ENCODE measurements around the gene PTTG1IP. TPM values are rescaled to one million over a fixed set of nuclear protein-coding genes. Genes with fewer than 3 reads are reported as not detected.

Gene PTTG1IP
- total RNA-seq, 1 donor: 71.9 TPM

DNA sequence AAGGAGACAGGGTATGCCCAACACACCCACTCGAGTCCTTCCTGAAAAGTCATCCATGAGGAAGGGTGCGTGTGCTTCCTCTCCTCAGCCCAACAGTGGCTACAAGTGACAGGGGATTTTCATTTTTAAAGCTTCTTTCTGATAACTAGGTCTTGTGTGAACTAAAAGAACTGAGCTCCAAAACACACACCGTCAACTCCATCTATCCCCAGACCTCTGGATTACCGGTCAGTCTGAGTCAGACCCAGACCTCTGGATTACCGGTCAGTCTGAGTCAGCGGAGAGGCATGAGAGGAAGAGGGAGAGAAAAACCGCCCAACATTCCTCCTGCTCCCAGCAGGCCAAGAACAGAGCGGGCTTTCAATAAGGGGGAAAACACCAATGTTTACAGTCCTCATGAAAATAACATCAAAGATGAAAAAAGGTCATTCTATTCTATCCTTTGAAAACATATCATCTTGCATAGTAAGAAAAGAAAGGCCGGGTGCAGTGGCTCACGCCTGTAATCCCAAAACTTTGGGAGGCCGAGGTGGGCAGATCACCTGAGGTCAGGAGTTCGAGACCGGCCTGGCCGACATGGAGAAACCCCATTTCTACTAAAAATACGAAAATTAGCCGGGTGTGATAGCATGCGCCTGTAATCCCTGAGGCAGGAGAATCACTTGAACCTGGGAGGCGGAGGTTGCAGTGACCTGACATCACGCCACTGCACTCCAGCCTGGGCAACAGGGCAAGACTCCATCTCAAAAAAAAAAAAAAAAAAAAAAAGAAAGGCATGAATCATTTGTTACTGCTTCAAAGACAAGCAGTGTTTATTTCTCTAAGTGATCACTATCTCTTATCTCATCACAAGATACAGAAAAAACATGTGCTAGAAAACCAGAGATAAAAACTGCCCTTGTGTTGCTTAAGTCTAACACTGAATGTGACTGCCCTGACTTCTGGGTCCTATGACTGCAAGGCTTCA, 3.4 kb downstream of the PTTG1IP start:
- Histone ChIP-seq H3K9me3 (ENCODE audit: low read depth, low read length) (no peaks in the 10 kb centered on the region), H3K4me1 (ENCODE audit: insufficient read depth, low read length) (peaks cover 84% of the 10 kb centered on the region), H3K27me3 (ENCODE audit: insufficient read depth, low read length) (no peaks in the 10 kb centered on the region), H3K4me3 (ENCODE audit: low read length) (no peak overlapping the region)

- Histone ChIP-seq H3K27me3 (ENCODE audit: insufficient read depth, low read length) (no peaks in the 10 kb centered on the region), H3K9me3 (ENCODE audit: low read depth, low read length) (no peaks in the 10 kb centered on the region), H3K4me1 (ENCODE audit: insufficient read depth, low read length) (peaks cover 78% of the 10 kb centered on the region), H3K4me3 (ENCODE audit: low read length) (no peak overlapping the region)
Observed at GRCh38 chr21:44868707-44869106, 4.8 kb downstream of the PTTG1IP start.

DNA sequence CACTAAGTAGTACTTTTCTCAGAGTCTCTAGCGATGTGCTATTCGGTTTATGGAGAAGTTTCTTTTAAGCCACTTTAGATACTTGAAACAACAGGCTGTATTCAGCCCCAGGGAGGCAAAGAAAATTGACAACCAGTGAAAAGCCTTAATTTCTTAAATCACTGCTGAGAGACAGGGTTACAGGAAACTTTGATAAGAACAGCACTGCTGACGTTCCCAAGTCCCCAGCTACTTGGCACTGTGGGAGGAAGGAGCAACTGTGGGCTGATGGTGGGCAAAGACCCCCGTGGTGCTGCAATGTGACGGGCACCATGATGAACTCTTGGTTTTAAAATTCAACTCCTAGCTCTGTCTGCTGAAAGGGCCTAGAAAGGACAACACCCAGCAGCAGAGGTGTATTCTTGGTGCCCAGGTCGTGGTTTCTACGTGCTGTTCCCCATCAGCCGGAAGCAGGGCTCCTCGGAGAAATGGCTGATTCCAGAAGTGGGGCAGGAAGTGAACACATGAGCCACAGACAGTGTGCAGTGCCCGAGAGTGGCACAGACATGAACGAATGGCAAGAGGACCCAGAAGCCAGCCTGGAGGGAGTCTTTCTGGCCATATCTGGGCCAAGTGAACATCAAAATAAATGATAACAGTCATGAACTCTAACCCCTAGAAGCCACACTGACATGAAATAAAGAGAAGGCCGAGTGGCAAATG, 5.3 kb downstream of the PTTG1IP start:
- Histone ChIP-seq H3K9me3 (ENCODE audit: low read depth, low read length) (no peaks in the 10 kb centered on the region), H3K4me3 (ENCODE audit: low read length) (no peak overlapping the region), H3K4me1 (ENCODE audit: insufficient read depth, low read length) (peaks cover 78% of the 10 kb centered on the region), H3K27me3 (ENCODE audit: insufficient read depth, low read length) (no peaks in the 10 kb centered on the region)

DNA sequence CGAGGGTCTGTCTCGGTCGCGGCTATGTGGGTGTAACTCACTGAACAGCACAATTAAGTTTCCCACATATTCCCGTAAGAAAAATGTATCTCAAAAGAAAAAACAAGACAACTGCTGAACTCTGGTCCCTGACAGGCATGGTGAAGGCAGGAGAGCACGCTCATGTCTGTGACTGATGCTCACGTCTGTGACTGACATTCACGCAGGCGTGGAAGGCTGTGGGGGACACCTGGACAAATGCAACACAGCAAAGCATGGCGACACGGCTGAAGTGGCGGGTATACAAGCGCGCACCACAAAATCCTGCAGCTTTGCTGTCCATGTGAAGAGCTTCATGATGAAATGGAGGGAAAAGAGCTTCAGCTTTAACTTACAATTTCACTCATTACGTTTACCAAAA, 6.0 kb downstream of the PTTG1IP start:
- H3K27me3 ChIP-seq (ENCODE audit: insufficient read depth, low read length): no peaks in the 10 kb centered on the region
- no peak overlapping the region for H3K4me3 ChIP-seq (ENCODE audit: low read length)
- no peaks in the 10 kb centered on the region for H3K9me3 ChIP-seq (ENCODE audit: low read depth, low read length)
- peaks cover 76% of the 10 kb centered on the region for H3K4me1 ChIP-seq (ENCODE audit: insufficient read depth, low read length)

DNA sequence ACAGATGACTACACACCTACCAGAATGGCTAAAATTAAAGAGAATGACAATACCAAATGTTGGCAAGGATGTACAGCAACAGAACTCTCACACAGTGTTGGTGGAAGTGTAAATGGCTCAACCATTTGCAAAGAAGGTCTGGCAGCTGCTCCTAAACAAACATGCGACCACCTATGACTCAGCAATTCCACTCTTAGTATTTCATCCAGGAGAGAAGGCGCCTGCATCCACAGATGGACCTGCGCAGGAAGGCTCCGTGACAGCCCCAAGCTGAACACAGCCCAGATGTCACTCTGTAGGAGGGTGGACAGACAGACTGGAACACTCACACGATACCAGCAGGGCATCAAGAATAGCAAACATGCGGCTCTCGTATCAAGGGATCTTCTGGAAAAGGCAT, 6.7 kb downstream of the PTTG1IP start:
- peaks cover 69% of the 10 kb centered on the region for H3K4me1 ChIP-seq (ENCODE audit: insufficient read depth, low read length)
- H3K27me3 ChIP-seq (ENCODE audit: insufficient read depth, low read length): no peaks in the 10 kb centered on the region
- no peak overlapping the region for H3K4me3 ChIP-seq (ENCODE audit: low read length)
- H3K9me3 ChIP-seq (ENCODE audit: low read depth, low read length): no peaks in the 10 kb centered on the region

DNA sequence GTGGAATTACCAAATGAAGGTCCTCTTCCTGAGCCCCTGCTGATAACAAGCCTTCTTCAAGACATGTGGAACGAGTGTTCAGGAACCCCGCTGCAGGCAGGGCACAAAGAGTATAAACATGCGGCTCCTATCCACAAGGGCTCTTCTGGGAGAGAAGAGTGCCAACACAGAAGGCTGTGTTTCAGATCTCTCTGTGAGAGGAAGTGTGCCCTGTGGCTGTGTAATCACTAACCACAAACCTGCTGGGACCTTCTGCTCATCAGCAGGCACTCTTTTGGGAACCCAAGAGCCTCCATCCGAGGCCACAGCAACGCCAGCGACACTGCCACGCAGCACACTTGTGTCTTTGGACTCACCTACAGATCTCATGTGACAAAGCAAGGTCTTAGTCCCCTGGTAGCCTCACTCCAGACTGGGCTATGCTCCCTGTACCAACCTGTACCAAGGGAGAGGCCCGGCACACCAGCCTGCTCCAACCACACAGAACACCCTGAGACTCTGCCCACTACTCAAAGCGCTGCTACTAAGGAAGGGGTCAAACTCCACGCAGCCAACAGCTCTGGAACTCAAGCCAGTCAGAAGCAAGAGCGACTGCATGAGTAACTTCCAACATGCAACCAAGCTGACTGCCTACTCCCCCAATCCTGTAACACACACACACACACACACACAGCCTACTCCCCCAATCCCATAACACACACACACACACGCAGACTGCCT, 7.8 kb downstream of the PTTG1IP start:
- H3K4me3 ChIP-seq (ENCODE audit: low read length): no peak overlapping the region
- no peaks in the 10 kb centered on the region for H3K9me3 ChIP-seq (ENCODE audit: low read depth, low read length)
- no peaks in the 10 kb centered on the region for H3K27me3 ChIP-seq (ENCODE audit: insufficient read depth, low read length)
- peaks cover 59% of the 10 kb centered on the region for H3K4me1 ChIP-seq (ENCODE audit: insufficient read depth, low read length)

DNA sequence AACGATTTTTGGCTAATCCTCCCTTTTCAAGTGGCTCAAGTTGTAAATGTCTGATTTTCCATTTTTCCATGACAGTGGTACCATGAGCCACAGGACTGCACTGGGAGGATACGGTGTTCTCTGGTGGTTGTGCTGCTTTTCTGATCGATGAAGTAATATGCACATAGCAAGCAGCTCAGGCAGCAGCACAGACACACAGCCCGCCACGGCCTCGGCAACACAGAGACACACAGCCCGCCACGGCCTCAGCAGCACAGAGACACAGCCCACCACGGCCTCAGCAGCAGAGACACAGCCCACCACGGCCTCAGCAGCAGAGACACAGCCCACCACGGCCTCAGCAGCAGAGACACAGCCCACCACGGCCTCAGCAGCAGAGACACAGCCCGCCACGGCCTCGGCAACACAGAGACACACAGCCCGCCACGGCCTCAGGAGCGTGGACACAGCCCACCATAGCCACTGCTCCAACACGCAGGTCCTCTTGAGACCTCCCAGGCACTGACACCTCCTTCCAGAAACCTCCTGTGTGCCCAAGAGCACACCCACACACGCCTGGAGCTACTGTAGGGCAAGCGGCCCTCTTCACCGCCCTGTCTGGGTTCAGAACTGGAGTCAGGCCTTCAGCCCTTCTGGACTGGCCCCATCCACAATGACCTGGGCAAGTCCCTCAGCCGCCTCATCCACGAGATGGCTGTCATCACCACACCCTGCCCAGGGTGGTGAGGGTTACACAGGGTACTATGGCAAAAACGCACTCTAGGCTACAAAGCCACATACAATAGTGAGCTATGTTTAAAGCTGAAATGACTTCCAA, 10.4 kb downstream of the PTTG1IP start:
- Histone ChIP-seq H3K27me3 (ENCODE audit: insufficient read depth, low read length) (no peaks in the 10 kb centered on the region), H3K4me1 (ENCODE audit: insufficient read depth, low read length) (peaks cover 32% of the 10 kb centered on the region), H3K9me3 (ENCODE audit: low read depth, low read length) (no peaks in the 10 kb centered on the region), H3K4me3 (ENCODE audit: low read length) (no peak overlapping the region)

GRCh38 chr21:44858791-44859190, 14.7 kb downstream of the PTTG1IP start:
- Histone ChIP-seq H3K27me3 (ENCODE audit: insufficient read depth, low read length) (no peaks in the 10 kb centered on the region), H3K4me1 (ENCODE audit: insufficient read depth, low read length) (peaks cover 14% of the 10 kb centered on the region), H3K4me3 (ENCODE audit: low read length) (no peak overlapping the region), H3K9me3 (ENCODE audit: low read depth, low read length) (no peaks in the 10 kb centered on the region)

GRCh38 chr21:44858291-44858690, 15.2 kb downstream of the PTTG1IP start:
- H3K9me3 ChIP-seq (ENCODE audit: low read depth, low read length): no peaks in the 10 kb centered on the region
- H3K27me3 ChIP-seq (ENCODE audit: insufficient read depth, low read length): no peaks in the 10 kb centered on the region
- peaks cover 15% of the 10 kb centered on the region for H3K4me1 ChIP-seq (ENCODE audit: insufficient read depth, low read length)
- H3K4me3 ChIP-seq (ENCODE audit: low read length): no peak overlapping the region

DNA sequence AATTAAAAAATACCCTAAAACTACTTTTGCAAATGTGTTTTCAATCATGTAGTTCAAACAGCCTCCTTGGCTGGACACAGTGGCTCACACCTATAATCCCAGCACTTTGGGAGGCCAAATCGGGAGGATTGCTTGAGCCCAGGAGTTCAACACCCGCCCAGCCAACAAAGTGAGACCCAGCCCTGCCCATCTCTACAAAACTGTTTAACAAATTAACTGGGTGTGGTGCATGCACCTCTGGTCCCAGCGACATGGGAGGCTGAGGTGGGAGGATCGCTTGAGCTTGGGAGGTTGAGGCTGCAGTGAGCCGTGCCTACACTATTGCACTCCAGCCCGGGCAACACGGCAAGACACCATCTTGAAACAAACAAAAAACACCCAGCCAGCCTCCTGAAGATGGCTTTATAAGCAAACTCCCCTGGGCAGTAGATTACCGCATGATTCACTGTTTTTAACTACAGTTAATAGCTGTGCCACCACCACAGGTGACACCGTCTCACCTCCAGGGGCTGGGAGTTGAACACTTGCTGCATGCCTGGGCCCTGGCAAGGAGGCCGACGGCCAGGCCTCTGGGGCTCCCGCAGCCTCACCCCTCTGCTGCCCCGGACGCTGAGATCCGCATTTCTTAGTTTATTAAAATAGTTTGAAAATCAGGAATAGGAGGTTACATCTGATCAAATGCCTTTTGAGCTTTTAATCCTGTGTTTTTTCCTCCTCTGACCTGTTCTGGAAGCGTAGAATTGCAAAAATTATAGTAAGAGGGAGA, 16.2 kb downstream of the PTTG1IP start:
- H3K4me3 ChIP-seq (ENCODE audit: low read length): no peak overlapping the region
- H3K27me3 ChIP-seq (ENCODE audit: insufficient read depth, low read length): no peaks in the 10 kb centered on the region
- H3K4me1 ChIP-seq (ENCODE audit: insufficient read depth, low read length): peaks cover 15% of the 10 kb centered on the region
- H3K9me3 ChIP-seq (ENCODE audit: low read depth, low read length): no peaks in the 10 kb centered on the region

GRCh38 chr21:44856131-44856530, 17.4 kb downstream of the PTTG1IP start:
- no peak overlapping the region for H3K4me3 ChIP-seq (ENCODE audit: low read length)
- H3K9me3 ChIP-seq (ENCODE audit: low read depth, low read length): no peaks in the 10 kb centered on the region
- no peaks in the 10 kb centered on the region for H3K27me3 ChIP-seq (ENCODE audit: insufficient read depth, low read length)
- H3K4me1 ChIP-seq (ENCODE audit: insufficient read depth, low read length): peaks cover 15% of the 10 kb centered on the region

DNA sequence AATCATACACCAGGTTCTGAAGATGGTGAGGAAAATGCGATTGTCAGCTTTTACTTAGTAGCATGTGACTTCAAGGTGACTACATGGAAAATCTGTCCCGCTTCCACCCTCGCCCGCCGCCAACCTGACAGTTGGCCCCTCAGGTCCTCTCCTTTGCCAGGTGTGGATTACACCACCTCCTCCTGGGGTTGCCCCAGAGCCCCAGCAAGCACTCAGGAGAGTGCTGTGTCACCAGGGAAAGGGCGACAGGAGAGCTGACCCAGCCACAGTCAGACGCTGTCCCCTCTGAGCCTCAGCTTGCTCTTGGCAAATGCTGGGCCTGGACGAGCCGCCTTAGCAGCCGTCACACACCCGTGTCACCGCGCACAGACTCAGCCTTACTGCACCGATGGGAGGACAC, 17.9 kb downstream of the PTTG1IP start:
- peaks cover 15% of the 10 kb centered on the region for H3K4me1 ChIP-seq (ENCODE audit: insufficient read depth, low read length)
- H3K4me3 ChIP-seq (ENCODE audit: low read length): no peak overlapping the region
- no peaks in the 10 kb centered on the region for H3K9me3 ChIP-seq (ENCODE audit: low read depth, low read length)
- H3K27me3 ChIP-seq (ENCODE audit: insufficient read depth, low read length): no peaks in the 10 kb centered on the region

DNA sequence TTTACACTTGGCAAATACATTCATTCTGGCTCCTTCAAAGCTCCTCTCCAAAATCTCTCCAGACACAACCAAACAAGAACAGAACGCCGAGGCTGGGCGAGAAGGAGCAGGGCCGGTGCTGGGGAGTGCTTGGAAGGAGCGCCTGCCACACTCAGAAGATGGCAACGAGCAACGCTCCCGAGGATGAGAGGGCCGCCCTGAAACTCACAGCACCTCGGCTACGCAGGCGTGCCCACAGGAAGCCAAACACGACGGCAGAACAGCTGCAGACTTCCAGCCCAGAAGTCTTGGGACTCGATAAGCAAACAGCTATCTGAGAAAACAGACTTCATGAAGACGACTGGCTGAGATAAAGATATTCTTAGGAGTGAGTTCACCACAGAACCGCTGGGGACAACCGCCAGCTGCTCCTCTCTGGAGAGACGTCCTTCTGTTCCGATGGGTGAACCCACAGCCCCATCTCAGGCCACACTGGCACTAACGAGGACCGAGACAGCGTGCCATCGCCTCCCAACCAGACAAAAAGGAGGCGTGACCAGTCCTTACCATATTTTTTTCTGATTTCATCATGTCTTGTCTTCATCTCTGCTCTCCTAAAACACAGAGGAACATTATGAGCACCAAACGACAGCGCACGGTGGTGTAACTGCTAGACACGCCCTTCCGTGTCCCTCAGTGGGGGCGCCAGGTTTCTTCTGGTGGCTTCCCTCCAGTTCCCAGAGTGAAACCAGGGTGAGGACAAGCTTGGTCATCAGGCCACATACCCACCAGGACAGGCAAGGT, 18.6 kb downstream of the PTTG1IP start:
- no peak overlapping the region for H3K4me3 ChIP-seq (ENCODE audit: low read length)
- no peaks in the 10 kb centered on the region for H3K9me3 ChIP-seq (ENCODE audit: low read depth, low read length)
- peaks cover 23% of the 10 kb centered on the region for H3K4me1 ChIP-seq (ENCODE audit: insufficient read depth, low read length)
- H3K27me3 ChIP-seq (ENCODE audit: insufficient read depth, low read length): no peaks in the 10 kb centered on the region
